ENCODE data around the gene LPCAT3. TPM values are rescaled to one million over a fixed set of nuclear protein-coding genes. Genes with fewer than 3 reads are reported as not detected.

LPCAT3 gene, protein sequence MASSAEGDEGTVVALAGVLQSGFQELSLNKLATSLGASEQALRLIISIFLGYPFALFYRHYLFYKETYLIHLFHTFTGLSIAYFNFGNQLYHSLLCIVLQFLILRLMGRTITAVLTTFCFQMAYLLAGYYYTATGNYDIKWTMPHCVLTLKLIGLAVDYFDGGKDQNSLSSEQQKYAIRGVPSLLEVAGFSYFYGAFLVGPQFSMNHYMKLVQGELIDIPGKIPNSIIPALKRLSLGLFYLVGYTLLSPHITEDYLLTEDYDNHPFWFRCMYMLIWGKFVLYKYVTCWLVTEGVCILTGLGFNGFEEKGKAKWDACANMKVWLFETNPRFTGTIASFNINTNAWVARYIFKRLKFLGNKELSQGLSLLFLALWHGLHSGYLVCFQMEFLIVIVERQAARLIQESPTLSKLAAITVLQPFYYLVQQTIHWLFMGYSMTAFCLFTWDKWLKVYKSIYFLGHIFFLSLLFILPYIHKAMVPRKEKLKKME
- total RNA-seq: 42.0 TPM

DNA sequence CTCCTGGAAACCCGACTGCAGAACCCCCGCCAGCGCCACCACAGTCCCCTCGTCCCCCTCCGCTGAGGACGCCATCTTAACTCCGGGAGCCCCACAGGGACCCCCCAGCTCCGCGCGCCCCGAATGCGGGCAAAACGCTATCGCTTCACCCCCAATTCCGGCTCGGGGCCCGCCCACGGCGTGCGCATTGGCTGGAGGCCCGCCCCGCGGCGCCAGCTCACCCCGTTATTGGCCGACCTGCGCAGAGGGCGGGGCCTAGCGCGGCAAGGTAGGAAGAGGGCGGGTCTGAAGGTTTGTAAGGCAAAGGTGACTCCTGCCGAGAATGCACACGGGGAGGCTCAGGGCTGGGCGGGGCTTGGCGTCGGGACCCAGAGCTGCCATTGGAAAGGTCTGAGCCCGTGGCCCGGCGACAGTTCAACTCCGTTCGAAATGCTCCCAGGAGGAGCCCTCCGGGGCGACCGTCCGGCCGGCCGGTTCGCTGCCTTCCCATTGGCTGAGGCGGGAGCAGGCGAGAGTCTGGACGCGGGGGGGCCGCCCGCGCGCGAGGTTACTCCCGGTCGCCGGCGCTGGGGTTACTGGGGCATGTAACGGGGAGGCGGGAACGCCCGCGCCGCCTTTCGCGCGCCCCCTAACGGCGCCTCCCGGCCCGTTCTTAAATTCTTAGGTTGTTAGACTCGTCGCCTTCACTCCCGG lies at the start of gene LPCAT3:
LPCAT3 (minus strand) TSS at position 127 of the 693 bp plus-strand sequence; CDS start at position 75, 52 bp downstream.
- H3K4me3 ChIP-seq: peak within 1 kb of the TSS; percentile 90 to 96
- no peaks in the 10 kb centered on the region for H3K36me3 ChIP-seq
- peak within 1 kb of the TSS; percentile 84 for H3K27ac ChIP-seq
- no peaks in the 10 kb centered on the region for H3K27me3 ChIP-seq
- no peaks in the 10 kb centered on the region for H3K9me3 ChIP-seq
- TF ChIP-seq, protein P1, sequence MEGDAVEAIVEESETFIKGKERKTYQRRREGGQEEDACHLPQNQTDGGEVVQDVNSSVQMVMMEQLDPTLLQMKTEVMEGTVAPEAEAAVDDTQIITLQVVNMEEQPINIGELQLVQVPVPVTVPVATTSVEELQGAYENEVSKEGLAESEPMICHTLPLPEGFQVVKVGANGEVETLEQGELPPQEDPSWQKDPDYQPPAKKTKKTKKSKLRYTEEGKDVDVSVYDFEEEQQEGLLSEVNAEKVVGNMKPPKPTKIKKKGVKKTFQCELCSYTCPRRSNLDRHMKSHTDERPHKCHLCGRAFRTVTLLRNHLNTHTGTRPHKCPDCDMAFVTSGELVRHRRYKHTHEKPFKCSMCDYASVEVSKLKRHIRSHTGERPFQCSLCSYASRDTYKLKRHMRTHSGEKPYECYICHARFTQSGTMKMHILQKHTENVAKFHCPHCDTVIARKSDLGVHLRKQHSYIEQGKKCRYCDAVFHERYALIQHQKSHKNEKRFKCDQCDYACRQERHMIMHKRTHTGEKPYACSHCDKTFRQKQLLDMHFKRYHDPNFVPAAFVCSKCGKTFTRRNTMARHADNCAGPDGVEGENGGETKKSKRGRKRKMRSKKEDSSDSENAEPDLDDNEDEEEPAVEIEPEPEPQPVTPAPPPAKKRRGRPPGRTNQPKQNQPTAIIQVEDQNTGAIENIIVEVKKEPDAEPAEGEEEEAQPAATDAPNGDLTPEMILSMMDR (IDR thresholded peaks at IDR 0.05): peak; percentile 67 to 73 (median 70)
- peak; percentile 67 to 92 for TF ChIP-seq POLR2AphosphoS5 (IDR thresholded peaks at IDR 0.05; ENCODE audit: insufficient read depth in 1 of 2, low read depth in 1 of 2)
- peak in 1 of 2 donors; percentile 53 for TF ChIP-seq POLR2A (IDR thresholded peaks at IDR 0.05)
- intact Hi-C loops (cut with DNase I): loop anchor here (5.0 kb wide), 1 partner anchor 46 kb away; the partner anchor contains the start of genes EMG1 and PHB2
- H3K4me1 ChIP-seq: peaks cover 29% of the 10 kb centered on the region
- DNase-seq (ENCODE audit: extremely low spot score in 2 of 2): peak in 1 of 2 donors; percentile 97

DNA sequence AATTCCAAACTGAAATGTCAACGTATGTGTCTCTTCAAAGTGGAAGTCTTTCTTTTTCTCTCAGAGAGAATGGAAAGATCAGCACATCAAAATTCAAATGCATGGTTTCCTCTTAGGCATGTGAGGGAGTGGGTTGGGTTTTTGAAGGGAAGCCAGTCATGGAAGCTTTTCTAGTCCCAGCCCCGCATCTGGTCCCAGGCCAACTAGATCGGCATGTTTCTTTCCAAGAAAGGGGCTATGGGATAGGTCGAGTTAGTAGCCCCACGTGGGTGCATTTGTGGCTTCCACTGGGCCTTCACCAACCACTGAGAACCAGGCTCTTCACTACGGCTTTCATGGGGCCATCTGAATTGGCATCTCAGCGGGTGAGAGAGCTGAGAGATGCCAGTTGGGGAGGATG lies 48.8 kb upstream of the LPCAT3 start:
- Histone ChIP-seq H3K27ac (peak overlapping the region; percentile 30), H3K9me3 (no peaks in the 10 kb centered on the region), H3K36me3 (peaks cover 0 to 32% of the 10 kb centered on the region in 2 donors), H3K4me1 (peaks cover 36% of the 10 kb centered on the region), H3K4me3 (no peak overlapping the region), H3K27me3 (no peaks in the 10 kb centered on the region)
- TF ChIP-seq POLR2AphosphoS5 (IDR thresholded peaks at IDR 0.05; ENCODE audit: insufficient read depth in 1 of 2, low read depth in 1 of 2) (no peak), POLR2A (IDR thresholded peaks at IDR 0.05) (no peak)
- TF ChIP-seq, protein P1 (IDR thresholded peaks at IDR 0.05): no peak
- no peak for DNase-seq (ENCODE audit: extremely low spot score in 2 of 2)
- intact Hi-C loops (cut with DNase I): no loop called here

DNA sequence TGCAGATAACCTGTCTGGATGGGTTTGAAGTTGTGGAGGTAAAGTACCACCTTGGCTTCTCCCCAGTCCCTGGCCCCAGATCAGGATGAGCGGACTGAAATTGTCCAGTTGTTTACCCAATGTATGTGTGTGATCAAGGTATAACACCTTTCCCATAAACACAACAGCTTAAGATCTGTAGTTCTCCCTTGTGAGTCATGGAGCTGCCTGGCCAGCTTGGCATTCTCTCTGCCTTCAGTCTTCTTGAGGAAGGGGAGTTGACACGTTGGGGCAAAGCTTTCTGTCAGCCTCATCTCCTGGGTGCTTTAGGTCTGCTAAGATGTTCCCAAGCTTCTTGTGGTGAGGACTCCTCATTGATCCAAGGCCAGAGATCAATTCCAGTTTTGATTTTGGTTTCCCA lies 48.3 kb upstream of the LPCAT3 start:
- peak overlapping the region; percentile 30 for H3K27ac ChIP-seq
- H3K4me1 ChIP-seq: peaks cover 41% of the 10 kb centered on the region
- H3K4me3 ChIP-seq: no peak overlapping the region
- TF ChIP-seq POLR2A (IDR thresholded peaks at IDR 0.05): no peak
- TF ChIP-seq, protein P1 (IDR thresholded peaks at IDR 0.05): no peak
- TF ChIP-seq POLR2AphosphoS5 (IDR thresholded peaks at IDR 0.05; ENCODE audit: insufficient read depth in 1 of 2, low read depth in 1 of 2): peak in 1 of 2 donors; percentile 27
- DNase-seq (ENCODE audit: extremely low spot score in 2 of 2): no peak
- peaks cover 0 to 32% of the 10 kb centered on the region in 2 donors for H3K36me3 ChIP-seq
- H3K9me3 ChIP-seq: no peaks in the 10 kb centered on the region
- intact Hi-C loops (cut with DNase I): no loop called here
- H3K27me3 ChIP-seq: no peaks in the 10 kb centered on the region

DNA sequence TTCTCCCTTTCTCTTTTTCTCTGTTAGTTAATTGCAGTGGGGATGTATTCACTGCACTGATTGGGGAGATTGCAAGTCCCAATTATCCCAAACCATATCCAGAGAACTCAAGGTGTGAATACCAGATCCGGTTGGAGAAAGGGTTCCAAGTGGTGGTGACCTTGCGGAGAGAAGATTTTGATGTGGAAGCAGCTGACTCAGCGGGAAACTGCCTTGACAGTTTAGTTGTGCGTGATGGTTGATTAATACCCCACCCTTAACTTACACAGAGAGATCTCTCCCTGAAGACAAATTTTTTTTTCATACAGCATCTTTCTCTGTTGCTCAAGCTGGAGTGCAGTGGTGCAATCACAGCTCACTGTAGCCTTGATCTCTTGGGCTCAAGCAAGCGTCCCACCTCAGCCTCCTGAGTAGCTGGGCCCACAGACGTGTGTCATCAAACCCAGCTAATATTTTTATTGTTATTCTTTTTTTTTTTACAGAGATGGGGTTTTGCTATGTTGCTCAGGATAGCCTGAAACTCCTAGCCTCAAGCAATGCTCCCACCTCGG lies 46.9 kb upstream of the LPCAT3 start:
- Histone ChIP-seq H3K9me3 (no peaks in the 10 kb centered on the region), H3K36me3 (peaks cover 0 to 29% of the 10 kb centered on the region in 2 donors), H3K4me3 (no peak overlapping the region), H3K27ac (peak overlapping the region; percentile 30), H3K4me1 (peaks cover 44% of the 10 kb centered on the region), H3K27me3 (no peaks in the 10 kb centered on the region)
- DNase-seq (ENCODE audit: extremely low spot score in 2 of 2): no peak
- TF ChIP-seq, protein P1 (IDR thresholded peaks at IDR 0.05): no peak
- TF ChIP-seq POLR2A (IDR thresholded peaks at IDR 0.05) (no peak), POLR2AphosphoS5 (IDR thresholded peaks at IDR 0.05; ENCODE audit: insufficient read depth in 1 of 2, low read depth in 1 of 2) (no peak)
- intact Hi-C loops (cut with DNase I): no loop called here
